ENCODE results near the gene LRG1. TPM values are rescaled to one million over a fixed set of nuclear protein-coding genes. Genes with fewer than 3 reads are reported as not detected.

The LRG1 gene
- total and polyA plus RNA-seq, 8 donors, result 2.1 to 23.3 (median 7.6) TPM; not detected in 1

GRCh38 chr19:4502282-4503131 is 37.3 kb downstream of the LRG1 start:
- WGBS, 5 donors, result 86 to 90% (median 88%) methylated on average over 22 to 37 of the region's 37 CpGs
- H3K27ac ChIP-seq, result peak overlapping the region in 1 of 5 donors; percentile 27
- intact Hi-C loops (cut with DNase I; ENCODE audit: low total_unique reads), result no loop called here
- no peaks in the 10 kb centered on the region for H3K27me3 ChIP-seq
- no peak for TF ChIP-seq EP300 (IDR thresholded peaks at IDR 0.05)
- TF ChIP-seq, protein P1, sequence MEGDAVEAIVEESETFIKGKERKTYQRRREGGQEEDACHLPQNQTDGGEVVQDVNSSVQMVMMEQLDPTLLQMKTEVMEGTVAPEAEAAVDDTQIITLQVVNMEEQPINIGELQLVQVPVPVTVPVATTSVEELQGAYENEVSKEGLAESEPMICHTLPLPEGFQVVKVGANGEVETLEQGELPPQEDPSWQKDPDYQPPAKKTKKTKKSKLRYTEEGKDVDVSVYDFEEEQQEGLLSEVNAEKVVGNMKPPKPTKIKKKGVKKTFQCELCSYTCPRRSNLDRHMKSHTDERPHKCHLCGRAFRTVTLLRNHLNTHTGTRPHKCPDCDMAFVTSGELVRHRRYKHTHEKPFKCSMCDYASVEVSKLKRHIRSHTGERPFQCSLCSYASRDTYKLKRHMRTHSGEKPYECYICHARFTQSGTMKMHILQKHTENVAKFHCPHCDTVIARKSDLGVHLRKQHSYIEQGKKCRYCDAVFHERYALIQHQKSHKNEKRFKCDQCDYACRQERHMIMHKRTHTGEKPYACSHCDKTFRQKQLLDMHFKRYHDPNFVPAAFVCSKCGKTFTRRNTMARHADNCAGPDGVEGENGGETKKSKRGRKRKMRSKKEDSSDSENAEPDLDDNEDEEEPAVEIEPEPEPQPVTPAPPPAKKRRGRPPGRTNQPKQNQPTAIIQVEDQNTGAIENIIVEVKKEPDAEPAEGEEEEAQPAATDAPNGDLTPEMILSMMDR (IDR thresholded peaks at IDR 0.05), result no peak
- TF ChIP-seq POLR2A (IDR thresholded peaks at IDR 0.05), result no peak
- no peak for TF ChIP-seq POLR2AphosphoS5 (IDR thresholded peaks at IDR 0.05)
- H3K9me3 ChIP-seq, result no peaks in the 10 kb centered on the region
- DNase-seq, result no peak
- H3K4me3 ChIP-seq, result no peak overlapping the region
- H3K4me1 ChIP-seq, result peaks cover 0 to 5% (median 0%) of the 10 kb centered on the region in 4 donors
- H3K36me3 ChIP-seq, result peaks cover 39 to 100% (median 97%) of the 10 kb centered on the region in 4 donors

DNA sequence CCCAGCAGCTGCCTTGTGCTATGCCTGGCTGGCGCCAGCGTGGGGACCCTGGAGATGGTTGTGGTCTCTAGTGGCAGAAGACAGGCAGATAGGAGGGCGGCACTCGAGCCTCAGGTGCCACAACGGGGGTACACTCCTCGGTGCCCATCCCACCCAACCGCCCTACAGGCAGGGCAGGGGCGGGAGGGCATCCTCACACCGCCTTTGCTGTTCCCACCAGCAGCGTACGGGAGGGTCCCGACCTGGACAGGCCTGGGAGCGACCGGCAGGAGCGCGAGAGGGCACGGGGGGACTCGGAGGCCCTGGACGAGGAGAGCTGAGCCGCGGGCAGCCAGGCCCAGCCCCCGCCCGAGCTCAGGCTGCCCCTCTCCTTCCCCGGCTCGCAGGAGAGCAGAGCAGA is 38.1 kb downstream of the LRG1 start:
- DNase-seq, result no peak
- H3K27ac ChIP-seq, result no peak overlapping the region
- H3K4me3 ChIP-seq, result no peak overlapping the region
- H3K27me3 ChIP-seq, result no peaks in the 10 kb centered on the region
- peaks cover 41 to 100% (median 99%) of the 10 kb centered on the region in 4 donors for H3K36me3 ChIP-seq
- intact Hi-C loops (cut with DNase I; ENCODE audit: low total_unique reads), result no loop called here
- 82 to 91% (median 90%) methylated on average over 20 to 25 of the region's 25 CpGs for WGBS, 5 donors
- TF ChIP-seq EP300 (IDR thresholded peaks at IDR 0.05), result no peak
- TF ChIP-seq, protein P1 (IDR thresholded peaks at IDR 0.05), result no peak
- no peak for TF ChIP-seq POLR2A (IDR thresholded peaks at IDR 0.05)
- TF ChIP-seq POLR2AphosphoS5 (IDR thresholded peaks at IDR 0.05), result no peak
- H3K4me1 ChIP-seq, result peaks cover 0 to 5% (median 0%) of the 10 kb centered on the region in 4 donors
- H3K9me3 ChIP-seq, result no peaks in the 10 kb centered on the region

- no peaks in the 10 kb centered on the region for H3K27me3 ChIP-seq
- no peak overlapping the region for H3K4me3 ChIP-seq
- TF ChIP-seq EP300 (IDR thresholded peaks at IDR 0.05), result no peak
- TF ChIP-seq, protein P1 (IDR thresholded peaks at IDR 0.05), result no peak
- peaks cover 0 to 5% (median 0%) of the 10 kb centered on the region in 4 donors for H3K4me1 ChIP-seq
- DNase-seq, result no peak
- intact Hi-C loops (cut with DNase I; ENCODE audit: low total_unique reads), result no loop called here
- whole genome bisulfite sequencing, 5 donors, result 90 to 94% (median 91%) methylated on average over 22 to 29 of the region's 29 CpGs
- no peak overlapping the region for H3K27ac ChIP-seq
- no peaks in the 10 kb centered on the region for H3K9me3 ChIP-seq
- H3K36me3 ChIP-seq, result peaks cover 47 to 100% (median 100%) of the 10 kb centered on the region in 4 donors
Observed at GRCh38 chr19:4500841-4501591, 38.8 kb downstream of the LRG1 start.

DNA sequence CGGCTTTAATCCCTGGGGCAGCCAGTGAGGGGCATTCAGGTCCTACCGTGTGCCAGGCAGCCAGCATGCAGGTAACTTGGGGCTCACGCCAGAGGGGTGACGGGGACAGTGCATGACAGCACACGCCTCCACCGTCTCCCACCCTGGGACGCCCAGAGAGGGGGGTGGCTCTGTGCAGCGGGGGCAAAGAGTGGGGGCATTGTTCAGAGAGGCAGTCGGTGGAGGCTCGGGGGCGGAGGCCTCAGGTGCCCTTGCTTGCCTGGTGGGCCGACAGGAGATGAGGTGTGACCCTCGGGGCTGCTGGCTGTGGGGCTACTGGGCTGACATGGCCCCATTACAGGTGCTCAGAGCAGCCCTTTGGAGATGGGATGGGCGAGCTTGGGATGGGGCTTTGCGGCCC is 40.0 kb downstream of the LRG1 start:
- no peak overlapping the region for H3K27ac ChIP-seq
- no peak for DNase-seq
- TF ChIP-seq, protein P1 (IDR thresholded peaks at IDR 0.05), result no peak
- TF ChIP-seq POLR2AphosphoS5 (IDR thresholded peaks at IDR 0.05), result no peak
- no peak for TF ChIP-seq EP300 (IDR thresholded peaks at IDR 0.05)
- no peak for TF ChIP-seq POLR2A (IDR thresholded peaks at IDR 0.05)
- H3K9me3 ChIP-seq, result no peaks in the 10 kb centered on the region
- H3K27me3 ChIP-seq, result no peaks in the 10 kb centered on the region
- H3K4me3 ChIP-seq, result no peak overlapping the region
- WGBS, 5 donors, result 90 to 94% (median 93%) methylated on average over 7 to 15 of the region's 15 CpGs
- H3K4me1 ChIP-seq, result peaks cover 0 to 5% (median 0%) of the 10 kb centered on the region in 4 donors
- H3K36me3 ChIP-seq, result peaks cover 51 to 100% (median 100%) of the 10 kb centered on the region in 4 donors
- intact Hi-C loops (cut with DNase I; ENCODE audit: low total_unique reads), result no loop called here
